ENCODE measurements around the gene COL20A1.

- TF ChIP-seq, protein P1, sequence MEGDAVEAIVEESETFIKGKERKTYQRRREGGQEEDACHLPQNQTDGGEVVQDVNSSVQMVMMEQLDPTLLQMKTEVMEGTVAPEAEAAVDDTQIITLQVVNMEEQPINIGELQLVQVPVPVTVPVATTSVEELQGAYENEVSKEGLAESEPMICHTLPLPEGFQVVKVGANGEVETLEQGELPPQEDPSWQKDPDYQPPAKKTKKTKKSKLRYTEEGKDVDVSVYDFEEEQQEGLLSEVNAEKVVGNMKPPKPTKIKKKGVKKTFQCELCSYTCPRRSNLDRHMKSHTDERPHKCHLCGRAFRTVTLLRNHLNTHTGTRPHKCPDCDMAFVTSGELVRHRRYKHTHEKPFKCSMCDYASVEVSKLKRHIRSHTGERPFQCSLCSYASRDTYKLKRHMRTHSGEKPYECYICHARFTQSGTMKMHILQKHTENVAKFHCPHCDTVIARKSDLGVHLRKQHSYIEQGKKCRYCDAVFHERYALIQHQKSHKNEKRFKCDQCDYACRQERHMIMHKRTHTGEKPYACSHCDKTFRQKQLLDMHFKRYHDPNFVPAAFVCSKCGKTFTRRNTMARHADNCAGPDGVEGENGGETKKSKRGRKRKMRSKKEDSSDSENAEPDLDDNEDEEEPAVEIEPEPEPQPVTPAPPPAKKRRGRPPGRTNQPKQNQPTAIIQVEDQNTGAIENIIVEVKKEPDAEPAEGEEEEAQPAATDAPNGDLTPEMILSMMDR (IDR thresholded peaks at IDR 0.05), result no peak
- no peak for TF ChIP-seq POLR2A (IDR thresholded peaks at IDR 0.05)
Observed at GRCh38 chr20:63370618-63371187, 77.7 kb downstream of the COL20A1 start.
